ENCODE results near the gene CCRL2.
"Not testable (repeated sequence)": the region's sequence is repeated elsewhere in the genome, so short reads cannot be mapped to it uniquely, and the experiment has no call there.

DNA sequence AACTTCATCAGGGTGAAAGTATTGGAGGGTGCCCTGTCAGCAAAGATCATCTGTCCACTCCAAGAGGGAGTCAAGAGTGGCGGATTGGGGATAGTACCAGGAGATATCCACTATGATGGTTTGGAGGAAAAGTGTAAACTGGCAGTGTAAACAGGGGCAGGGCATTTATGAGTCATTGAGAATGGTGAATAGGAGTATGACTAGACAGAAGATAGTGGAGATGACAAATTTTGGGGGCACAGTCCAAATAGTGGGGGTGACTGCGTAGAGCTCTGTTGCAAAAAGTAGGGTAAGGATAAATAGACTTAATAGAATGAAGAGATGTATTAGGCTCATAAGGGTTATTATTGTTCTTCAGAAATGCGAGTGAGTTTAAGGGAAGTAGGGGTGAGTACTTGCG lies 18.2 kb upstream of the CCRL2 start:
- TF ChIP-seq, protein P1, sequence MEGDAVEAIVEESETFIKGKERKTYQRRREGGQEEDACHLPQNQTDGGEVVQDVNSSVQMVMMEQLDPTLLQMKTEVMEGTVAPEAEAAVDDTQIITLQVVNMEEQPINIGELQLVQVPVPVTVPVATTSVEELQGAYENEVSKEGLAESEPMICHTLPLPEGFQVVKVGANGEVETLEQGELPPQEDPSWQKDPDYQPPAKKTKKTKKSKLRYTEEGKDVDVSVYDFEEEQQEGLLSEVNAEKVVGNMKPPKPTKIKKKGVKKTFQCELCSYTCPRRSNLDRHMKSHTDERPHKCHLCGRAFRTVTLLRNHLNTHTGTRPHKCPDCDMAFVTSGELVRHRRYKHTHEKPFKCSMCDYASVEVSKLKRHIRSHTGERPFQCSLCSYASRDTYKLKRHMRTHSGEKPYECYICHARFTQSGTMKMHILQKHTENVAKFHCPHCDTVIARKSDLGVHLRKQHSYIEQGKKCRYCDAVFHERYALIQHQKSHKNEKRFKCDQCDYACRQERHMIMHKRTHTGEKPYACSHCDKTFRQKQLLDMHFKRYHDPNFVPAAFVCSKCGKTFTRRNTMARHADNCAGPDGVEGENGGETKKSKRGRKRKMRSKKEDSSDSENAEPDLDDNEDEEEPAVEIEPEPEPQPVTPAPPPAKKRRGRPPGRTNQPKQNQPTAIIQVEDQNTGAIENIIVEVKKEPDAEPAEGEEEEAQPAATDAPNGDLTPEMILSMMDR (IDR thresholded peaks at IDR 0.05), result not testable (repeated sequence)
- not testable (repeated sequence) for TF ChIP-seq POLR2A (IDR thresholded peaks at IDR 0.05)
